BE2C (cell line): ENCODE data around the gene KRT6B.

Experiments used
- DNase-seq: peaks from one replicate; pipeline ENCODE4 v3.0.0-alpha.2; 2020
- H3K27me3 ChIP-seq: fragments of 250-450 bp; sonication (Bioruptor Pico); 2 replicates; pipeline ENCODE4 v1.5.1; 2020; ENCODE audit warnings: mild to moderate bottlenecking
- H3K36me3 ChIP-seq: fragments of 250-450 bp; sonication (Bioruptor Pico); 2 replicates; pipeline ENCODE4 v1.5.1; 2020; ENCODE audit warnings: mild to moderate bottlenecking
- H3K4me1 ChIP-seq: fragments of 250-450 bp; sonication (Bioruptor Pico); 2 replicates; pipeline ENCODE4 v1.5.1; 2020
- H3K4me3 ChIP-seq: 2 replicates; pipeline ENCODE4 v1.5.1; 2011; ENCODE audit warnings: low read depth, low read length
- H3K9me3 ChIP-seq: fragments of 250-450 bp; sonication (Bioruptor Pico); 2 replicates; pipeline ENCODE4 v1.5.1; 2020
- TF ChIP-seq, protein P1 (sequence below): IDR thresholded peaks from 2 replicates; pipeline ENCODE4 v1.5.1; 2012; ENCODE audit warnings: mild to moderate bottlenecking, low read depth, low read length

KRT6B gene

DNA sequence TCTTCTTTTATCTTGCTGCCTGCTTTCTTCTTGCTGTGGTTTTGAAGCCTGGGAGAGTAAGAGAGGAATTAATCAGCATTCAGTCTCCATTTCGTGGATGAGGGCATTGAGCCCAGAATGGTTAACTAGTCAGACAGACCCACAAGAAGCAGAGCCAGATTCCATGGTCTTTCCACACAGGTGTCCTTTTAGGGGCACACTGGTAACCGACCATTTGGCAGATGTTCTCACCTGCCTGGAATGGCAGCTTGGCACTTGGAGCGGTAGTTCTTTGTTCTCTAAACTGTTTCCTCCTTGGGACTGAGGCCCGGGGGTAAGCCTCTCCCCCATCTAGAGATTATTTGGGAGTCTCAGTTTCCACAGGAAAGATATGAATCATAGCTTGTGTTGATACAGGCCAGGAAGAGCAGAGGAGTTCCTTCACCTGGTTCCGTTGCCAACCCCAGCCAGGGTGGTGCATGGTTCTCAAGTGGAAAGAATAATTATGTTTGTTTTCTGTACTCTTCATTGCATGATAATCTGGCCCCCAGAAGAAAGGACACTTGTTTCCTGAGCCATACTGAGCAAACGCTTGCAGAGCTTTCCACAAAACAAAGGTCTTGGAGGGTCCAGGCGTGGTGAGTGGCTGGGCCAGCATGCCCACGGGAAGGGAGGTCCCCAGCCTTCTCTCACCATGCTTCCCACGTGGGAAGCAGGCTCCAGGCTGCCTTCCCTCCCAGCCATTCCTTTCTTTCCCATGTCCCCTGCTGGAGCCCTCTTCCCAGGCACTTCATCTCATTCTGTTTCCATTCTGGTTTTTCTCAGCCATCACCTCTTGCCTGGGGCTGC is 15.7 kb downstream of the KRT6B start:
- H3K36me3 ChIP-seq, result no peaks in the 10 kb centered on the region
- H3K27me3 ChIP-seq, result peaks cover 26% of the 10 kb centered on the region
- TF ChIP-seq, protein P1, sequence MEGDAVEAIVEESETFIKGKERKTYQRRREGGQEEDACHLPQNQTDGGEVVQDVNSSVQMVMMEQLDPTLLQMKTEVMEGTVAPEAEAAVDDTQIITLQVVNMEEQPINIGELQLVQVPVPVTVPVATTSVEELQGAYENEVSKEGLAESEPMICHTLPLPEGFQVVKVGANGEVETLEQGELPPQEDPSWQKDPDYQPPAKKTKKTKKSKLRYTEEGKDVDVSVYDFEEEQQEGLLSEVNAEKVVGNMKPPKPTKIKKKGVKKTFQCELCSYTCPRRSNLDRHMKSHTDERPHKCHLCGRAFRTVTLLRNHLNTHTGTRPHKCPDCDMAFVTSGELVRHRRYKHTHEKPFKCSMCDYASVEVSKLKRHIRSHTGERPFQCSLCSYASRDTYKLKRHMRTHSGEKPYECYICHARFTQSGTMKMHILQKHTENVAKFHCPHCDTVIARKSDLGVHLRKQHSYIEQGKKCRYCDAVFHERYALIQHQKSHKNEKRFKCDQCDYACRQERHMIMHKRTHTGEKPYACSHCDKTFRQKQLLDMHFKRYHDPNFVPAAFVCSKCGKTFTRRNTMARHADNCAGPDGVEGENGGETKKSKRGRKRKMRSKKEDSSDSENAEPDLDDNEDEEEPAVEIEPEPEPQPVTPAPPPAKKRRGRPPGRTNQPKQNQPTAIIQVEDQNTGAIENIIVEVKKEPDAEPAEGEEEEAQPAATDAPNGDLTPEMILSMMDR, result no peak
- no peaks in the 10 kb centered on the region for H3K4me1 ChIP-seq
- no peak overlapping the region for H3K4me3 ChIP-seq
- no peaks in the 10 kb centered on the region for H3K9me3 ChIP-seq
- no peak for DNase-seq

- peaks cover 30% of the 10 kb centered on the region for H3K27me3 ChIP-seq
- no peaks in the 10 kb centered on the region for H3K36me3 ChIP-seq
- TF ChIP-seq, protein P1, result no peak
- no peak overlapping the region for H3K4me3 ChIP-seq
- H3K4me1 ChIP-seq, result no peaks in the 10 kb centered on the region
- H3K9me3 ChIP-seq, result no peaks in the 10 kb centered on the region
- no peak for DNase-seq
Observed at GRCh38 chr12:52435659-52435999, 16.3 kb downstream of the KRT6B start.

DNA sequence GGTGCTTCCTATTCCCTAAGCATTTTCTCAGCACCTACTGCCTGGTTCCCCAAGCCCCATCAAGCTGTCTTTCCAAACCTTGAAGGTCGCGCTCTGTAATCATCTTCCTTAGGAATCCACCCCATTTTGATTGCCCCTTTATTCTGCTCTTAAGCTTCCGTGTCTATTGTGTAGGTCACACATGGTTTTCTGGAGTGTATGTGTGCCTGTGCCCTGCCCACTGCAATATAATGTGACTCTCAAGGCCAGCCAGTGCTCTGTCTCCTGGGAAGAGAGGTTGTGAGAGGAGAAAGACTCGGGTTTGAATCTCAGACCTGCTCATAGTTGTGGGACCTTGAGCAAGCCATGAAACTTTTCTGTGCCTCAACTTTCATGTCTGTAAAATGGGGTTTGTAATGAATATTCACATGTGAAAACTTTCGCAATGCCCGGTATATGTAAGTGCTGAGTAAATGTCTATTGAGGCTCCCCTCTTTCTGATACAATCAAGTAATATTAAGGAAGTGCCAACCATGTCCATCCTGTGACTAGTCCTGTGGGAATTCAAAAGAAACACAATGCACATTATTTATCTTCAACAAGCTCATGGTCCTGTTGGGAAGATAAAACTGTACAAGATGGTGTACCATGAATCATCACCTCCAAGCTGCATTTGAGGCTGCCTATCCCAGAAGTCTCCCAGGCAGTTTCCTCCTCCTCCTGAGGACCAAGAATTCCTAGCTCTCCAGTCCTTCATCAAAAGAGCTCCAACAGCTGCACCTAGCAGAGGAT is 17.0 kb downstream of the KRT6B start:
- TF ChIP-seq, protein P1, result no peak
- H3K9me3 ChIP-seq, result no peaks in the 10 kb centered on the region
- DNase-seq, result no peak
- no peak overlapping the region for H3K4me3 ChIP-seq
- peaks cover 35% of the 10 kb centered on the region for H3K27me3 ChIP-seq
- no peaks in the 10 kb centered on the region for H3K4me1 ChIP-seq
- H3K36me3 ChIP-seq, result no peaks in the 10 kb centered on the region

- Histone ChIP-seq H3K9me3 (no peaks in the 10 kb centered on the region), H3K36me3 (no peaks in the 10 kb centered on the region), H3K27me3 (peaks cover 40% of the 10 kb centered on the region), H3K4me1 (no peaks in the 10 kb centered on the region), H3K4me3 (no peak within 1 kb of the TSS)
- no peak for DNase-seq
- TF ChIP-seq, protein P1, result no peak
Observed at GRCh38 chr12:52434081-52434733, 17.7 kb downstream of the KRT6B start, which contains the start of gene KRT75. KRT75 (minus strand) TSS chr12:52434371; CDS start chr12:52434304, 67 bp downstream.

- TF ChIP-seq, protein P1, result no peak
- Histone ChIP-seq H3K27me3 (peaks cover 40% of the 10 kb centered on the region), H3K36me3 (no peaks in the 10 kb centered on the region), H3K4me1 (no peaks in the 10 kb centered on the region), H3K9me3 (no peaks in the 10 kb centered on the region), H3K4me3 (no peak overlapping the region)
- DNase-seq, result no peak
Observed at GRCh38 chr12:52433501-52434080, 18.4 kb downstream of the KRT6B start.
